Omental fat pad (tissue), 4 donors: ENCODE results near the gene ECSCR. TPM values are rescaled to one million over a fixed set of nuclear protein-coding genes. Genes with fewer than 3 reads are reported as not detected.
"Not testable (repeated sequence)": the region's sequence is repeated elsewhere in the genome, so short reads cannot be mapped to it uniquely, and the experiment has no call there.

Experiments used
- ATAC-seq: fragments of 150-250 bp; one replicate; pipeline ENCODE4 v1.9.1; 2016; ENCODE audit warnings: mild to moderate bottlenecking, moderate library complexity; ENCODE audit not compliant: low FRiP score
- DNase-seq: peaks from one replicate; pipeline ENCODE4 v3.0.0-alpha.2; 2019; ENCODE audit warnings: low spot score
- CTCF ChIP-seq, 3 donors: fragments of 450-650 bp; IDR thresholded peaks; one replicate each; pipeline ENCODE4 v1.5.1; 2016 to 2017; ENCODE audit warnings: antibody characterized with exemption in 3 of 3, mild to moderate bottlenecking in 3 of 3, moderate library complexity in 2 of 3
- total RNA-seq, 4 donors: library from RNA; depleted of rRNA; stranded (reverse); fragments of >200 nt; gene quantifications; one replicate each; pipeline ENCODE4 v1.1.0, GENCODE V29; 2016

Gene ECSCR
- total RNA-seq, result 10 to 100 TPM; 17.9 to 57.4 (median 35.9) TPM

GRCh38 chr5:139462586-139463276 is at the start of gene ECSCR:
ECSCR (minus strand) TSS chr5:139462743; CDS start chr5:139462670, 73 bp downstream.
- no peak for ATAC-seq
- no peak for TF ChIP-seq CTCF (IDR thresholded peaks at IDR 0.05)
- no peak for DNase-seq

GRCh38 chr5:139504722-139505121 is 42.2 kb upstream of the ECSCR start:
- DNase-seq, ATAC-seq: not testable (repeated sequence)

GRCh38 chr5:139503879-139504278 is 41.3 kb upstream of the ECSCR start:
- ATAC-seq, DNase-seq: not testable (repeated sequence)

- not testable (repeated sequence) for DNase-seq, ATAC-seq
Observed at GRCh38 chr5:139503036-139503817, 40.7 kb upstream of the ECSCR start.

GRCh38 chr5:139501381-139501780 is 38.8 kb upstream of the ECSCR start:
- DNase-seq, result no peak
- no peak for TF ChIP-seq CTCF (IDR thresholded peaks at IDR 0.05)
- no peak for ATAC-seq

- ATAC-seq, result no peak
- no peak for TF ChIP-seq CTCF (IDR thresholded peaks at IDR 0.05)
Observed at GRCh38 chr5:139495638-139496435, 33.3 kb upstream of the ECSCR start.

GRCh38 chr5:139494832-139495231 is 32.3 kb upstream of the ECSCR start:
- ATAC-seq, result no peak
- no peak for DNase-seq
- TF ChIP-seq CTCF (IDR thresholded peaks at IDR 0.05), result no peak

More at GRCh38 chr5:139495638-139496435, 33.3 kb upstream of the ECSCR start:
- DNase-seq, result no peak

GRCh38 chr5:139494256-139494655 is 31.7 kb upstream of the ECSCR start:
- no peak for DNase-seq
- ATAC-seq, result no peak
- no peak for TF ChIP-seq CTCF (IDR thresholded peaks at IDR 0.05)
